Common myeloid progenitor, CD34-positive (primary cell): ENCODE measurements around the gene PIH1D1. TPM values are rescaled to one million over a fixed set of nuclear protein-coding genes. Genes with fewer than 3 reads are reported as not detected.

Experiments
- CTCF ChIA-PET: fragments of 350-600 bp; sonication (Branson Sonifier 250); formaldehyde crosslinking; loops from one replicate; lab custom pipeline; 2021; ENCODE audit warnings: antibody characterized with exemption; lab: Charles Lee
- POLR2A ChIA-PET: fragments of 350-600 bp; sonication (Branson Sonifier 250); formaldehyde crosslinking; loops from one replicate; lab custom pipeline; 2021; ENCODE audit warnings: antibody characterized with exemption; lab: Charles Lee
- DNase-seq, 3 donors: peaks; one replicate each; pipeline versions ENCODE4 v3.0.0 to v3.0.0-alpha.2; 2013
- H3K27ac ChIP-seq, 2 experiments: 1 replicate in 1 of 2; 2 replicates in 1 of 2; pipeline ENCODE4 v1.7.0; 2013; ENCODE audit warnings: inconsistent platforms in 2 of 2, low read length in 2 of 2, mild to moderate bottlenecking in 2 of 2, low read depth in 1 of 2, moderate library complexity in 1 of 2; ENCODE audit not compliant: severe bottlenecking in 2 of 2, insufficient read depth in 1 of 2, poor library complexity in 1 of 2
- H3K27me3 ChIP-seq, 5 experiments: replicated peaks in 2 of 5; 1 replicate in 3 of 5; 2 replicates in 2 of 5; pipeline versions ENCODE4 v1.6.1 to v1.7.0; 2013; ENCODE audit warnings: low read length in 4 of 5, mild to moderate bottlenecking in 2 of 5, moderate library complexity in 2 of 5, inconsistent platforms in 1 of 5; ENCODE audit not compliant: insufficient read depth in 5 of 5, control insufficient read depth in 4 of 5
- H3K36me3 ChIP-seq, 4 experiments: 1 replicate in 2 of 4; 2 replicates in 2 of 4; pipeline versions ENCODE4 v1.6.1 to v1.7.0; 2013; ENCODE audit warnings: low read length in 3 of 4, control low read depth in 1 of 4, mild to moderate bottlenecking in 1 of 4; ENCODE audit not compliant: control insufficient read depth in 4 of 4, insufficient read depth in 4 of 4
- H3K4me1 ChIP-seq, 4 experiments: 1 replicate in 3 of 4; 2 replicates in 1 of 4; pipeline versions ENCODE4 v1.6.1 to v1.7.1; 2013; ENCODE audit warnings: low read length in 3 of 4, mild to moderate bottlenecking in 3 of 4, control low read depth in 1 of 4, inconsistent platforms in 1 of 4, moderate library complexity in 1 of 4; ENCODE audit not compliant: control insufficient read depth in 4 of 4, insufficient read depth in 4 of 4; ENCODE audit errors: control extremely low read depth in 1 of 4
- H3K4me3 ChIP-seq, 7 experiments: 1 replicate in 4 of 7; 2 replicates in 3 of 7; pipeline versions ENCODE4 v1.5.1 to v1.7.0; 2013; ENCODE audit warnings: mild to moderate bottlenecking in 7 of 7, low read length in 6 of 7, moderate library complexity in 6 of 7, inconsistent platforms in 2 of 7, low read depth in 2 of 7, control low read depth in 1 of 7; ENCODE audit not compliant: insufficient read depth in 4 of 7, control insufficient read depth in 1 of 7; ENCODE audit errors: extremely low read depth in 1 of 7
- H3K9me3 ChIP-seq, 5 experiments: 1 replicate in 4 of 5; 2 replicates in 1 of 5; pipeline versions ENCODE4 v1.6.1 to v1.7.1; 2013; ENCODE audit warnings: low read length in 4 of 5, mild to moderate bottlenecking in 2 of 5, inconsistent platforms in 1 of 5, low read depth in 1 of 5, moderate library complexity in 1 of 5; ENCODE audit not compliant: control insufficient read depth in 4 of 5, insufficient read depth in 2 of 5; ENCODE audit errors: control extremely low read depth in 1 of 5
- WGBS: methylation state at CpG from one replicate; pipeline ENCODE4 v1.1.5; 2013; ENCODE audit not compliant: insufficient coverage; 5-methylcytosine and 5-hydroxymethylcytosine counted together
- polyA plus RNA-seq: library from polyadenylated mRNA; unstranded; fragments of 120-200 nt; gene quantifications from one replicate; pipeline ENCODE4 v1.2.1, GENCODE V29; 2013

Gene PIH1D1
- 68.6 TPM for polyA plus RNA-seq

- H3K27me3 ChIP-seq = no peaks in the 10 kb centered on the region
- peak within 1 kb of the TSS; percentile 96 to 99 for H3K27ac ChIP-seq
- H3K9me3 ChIP-seq = no peaks in the 10 kb centered on the region
- H3K4me1 ChIP-seq = peaks cover 0 to 29% (median 22%) of the 10 kb centered on the region in 4 experiments
- peak within 1 kb of the TSS; percentile 71 to 100 (median 89) for H3K4me3 ChIP-seq
- H3K36me3 ChIP-seq = peaks cover 0 to 41% (median 25%) of the 10 kb centered on the region in 4 experiments
- CTCF ChIA-PET = interaction anchor here (0.7 to 5.1 kb wide), 7 partner anchors 18 to 131 kb away, joined by 3 to 23 read pairs (median 4); partner anchors contain the start of gene FLT3LG
- POLR2A ChIA-PET = interaction anchor here (0.6 to 1.6 kb wide), 3 partner anchors 15 to 117 kb away, joined by 4 to 5 read pairs (median 4); partner anchors contain the start of gene CD37
- DNase-seq = peak; percentile 98 to 99 (median 99)
- WGBS = 0% methylated on average over 37 of the region's 42 CpGs
Measured at GRCh38 chr19:49451430-49452181, at the start of gene PIH1D1. PIH1D1 (minus strand) TSS chr19:49451814; CDS start chr19:49451574, 240 bp downstream.

- DNase-seq = no peak
- Histone ChIP-seq H3K4me3 (peak overlapping the region in 5 of 7 experiments; percentile 37 to 91 (median 74)), H3K27ac (peak overlapping the region; percentile 6 to 74), H3K9me3 (no peaks in the 10 kb centered on the region), H3K4me1 (peaks cover 12 to 64% (median 49%) of the 10 kb centered on the region in 4 experiments), H3K27me3 (no peaks in the 10 kb centered on the region), H3K36me3 (peaks cover 2 to 29% (median 24%) of the 10 kb centered on the region in 4 experiments)
- WGBS = 88% methylated on average over 16 of the region's 19 CpGs
- ChIA-PET POLR2A (no interaction called here), CTCF (interaction anchor here (1.1 to 1.9 kb wide), 5 partner anchors 25 to 91 kb away, joined by 3 to 4 read pairs (median 3); partner anchors contain the start of genes ALDH16A1 and FLT3LG)
Measured at GRCh38 chr19:49499030-49499670, 47.5 kb upstream of the PIH1D1 start.

DNA sequence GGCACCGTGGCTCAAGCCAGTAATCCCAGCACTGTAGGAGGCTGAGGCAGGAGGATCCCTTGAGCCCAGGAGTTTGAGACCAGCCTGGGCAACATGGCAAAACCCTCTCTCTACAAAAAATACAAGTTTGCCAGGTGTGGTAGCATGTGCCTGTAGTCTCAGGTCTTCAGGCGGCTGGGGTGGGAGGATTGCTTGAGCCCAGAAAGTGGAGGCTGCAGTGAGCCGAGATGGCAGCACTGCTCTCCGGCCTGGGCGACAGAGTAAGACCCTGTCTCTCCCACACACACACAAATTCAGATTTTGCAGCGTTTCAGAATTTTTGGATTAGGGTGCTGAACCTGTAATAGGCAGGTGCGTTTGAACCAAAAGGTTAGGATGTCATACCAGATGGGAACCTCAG is 46.9 kb upstream of the PIH1D1 start:
- H3K36me3 ChIP-seq = peaks cover 2 to 29% (median 24%) of the 10 kb centered on the region in 4 experiments
- no peaks in the 10 kb centered on the region for H3K9me3 ChIP-seq
- DNase-seq = no peak
- ChIA-PET POLR2A (no interaction called here), CTCF (interaction anchor here (1.1 to 1.9 kb wide), 3 partner anchors 25 to 92 kb away, joined by 3 to 4 read pairs (median 3); partner anchors contain the start of genes ALDH16A1 and FLT3LG)
- peak overlapping the region in 3 of 7 experiments; percentile 3 to 91 (median 74) for H3K4me3 ChIP-seq
- peaks cover 12 to 64% (median 49%) of the 10 kb centered on the region in 4 experiments for H3K4me1 ChIP-seq
- H3K27me3 ChIP-seq = no peaks in the 10 kb centered on the region
- H3K27ac ChIP-seq = peak overlapping the region; percentile 6 to 43
- 95% methylated on average over 4 of the region's 7 CpGs for WGBS

DNA sequence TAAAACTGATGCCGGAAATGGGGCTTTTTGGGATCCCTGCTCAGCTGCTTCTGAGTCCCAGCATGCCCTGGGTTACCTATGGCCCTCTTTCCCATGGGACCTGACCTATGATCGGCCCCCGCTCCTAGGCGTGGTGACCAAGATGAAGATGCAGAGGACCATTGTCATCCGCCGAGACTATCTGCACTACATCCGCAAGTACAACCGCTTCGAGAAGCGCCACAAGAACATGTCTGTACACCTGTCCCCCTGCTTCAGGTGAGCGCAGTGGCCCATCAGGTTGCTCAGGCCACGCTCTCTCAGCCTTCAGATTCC is 46.1 kb upstream of the PIH1D1 start:
- WGBS = 99% methylated on average over 9 of the region's 12 CpGs
- Histone ChIP-seq H3K9me3 (no peaks in the 10 kb centered on the region), H3K27me3 (no peaks in the 10 kb centered on the region), H3K36me3 (peaks cover 2 to 33% (median 30%) of the 10 kb centered on the region in 4 experiments), H3K4me1 (peaks cover 12 to 58% (median 49%) of the 10 kb centered on the region in 4 experiments), H3K27ac (peak overlapping the region in 1 of 2 experiments; percentile 22), H3K4me3 (peak overlapping the region in 6 of 7 experiments; percentile 86 to 100 (median 92))
- DNase-seq = no peak
- ChIA-PET POLR2A (no interaction called here), CTCF (interaction anchor here (1.0 kb wide), 1 partner anchor 175 kb away, joined by 3 read pairs; no protein-coding TSS in a partner anchor)

- CTCF ChIA-PET = interaction anchor here (1.0 kb wide), 1 partner anchor 176 kb away, joined by 3 read pairs; no protein-coding TSS in a partner anchor
- Histone ChIP-seq H3K27ac (peak overlapping the region; percentile 97 to 99), H3K4me3 (peak overlapping the region; percentile 75 to 100 (median 91)), H3K4me1 (peaks cover 12 to 56% (median 49%) of the 10 kb centered on the region in 4 experiments), H3K27me3 (no peaks in the 10 kb centered on the region), H3K9me3 (no peaks in the 10 kb centered on the region), H3K36me3 (peaks cover 2 to 38% (median 35%) of the 10 kb centered on the region in 4 experiments)
- WGBS = 20% methylated on average over 18 of the region's 22 CpGs
- DNase-seq = peak; percentile 85 to 94 (median 93)
- POLR2A ChIA-PET = interaction anchor here (0.5 kb wide), 1 partner anchor 134 kb away, joined by 3 read pairs; no protein-coding TSS in a partner anchor
Measured at GRCh38 chr19:49497047-49497788, 45.6 kb upstream of the PIH1D1 start.

GRCh38 chr19:49496574-49497008 is 45.0 kb upstream of the PIH1D1 start:
- peaks cover 12 to 54% (median 48%) of the 10 kb centered on the region in 4 experiments for H3K4me1 ChIP-seq
- peak overlapping the region; percentile 97 to 99 for H3K27ac ChIP-seq
- peak overlapping the region; percentile 75 to 100 (median 91) for H3K4me3 ChIP-seq
- H3K9me3 ChIP-seq = no peaks in the 10 kb centered on the region
- WGBS = 0% methylated on average over 9 of the region's 11 CpGs
- DNase-seq = no peak
- POLR2A ChIA-PET = interaction anchor here (0.5 to 1.4 kb wide), 4 partner anchors 9 to 380 kb away, joined by 3 to 9 read pairs (median 4); partner anchors contain the start of genes AKT1S1 and RPL13A
- CTCF ChIA-PET = interaction anchor here (2.5 kb wide), 1 partner anchor 12 kb away, joined by 9 read pairs; no protein-coding TSS in a partner anchor
- H3K36me3 ChIP-seq = peaks cover 2 to 44% (median 41%) of the 10 kb centered on the region in 4 experiments
- no peaks in the 10 kb centered on the region for H3K27me3 ChIP-seq
